Superior temporal gyrus (tissue), 1 donor: ENCODE data around the gene SCART1.
"Not testable (repeated sequence)": the region's sequence is repeated elsewhere in the genome, so short reads cannot be mapped to it uniquely, and the experiment has no call there.

Source experiments
- DNase-seq: peaks from one replicate; pipeline ENCODE4 v3.0.0-alpha.2; 2016; ENCODE audit errors: extremely low spot score

The SCART1 gene

DNA sequence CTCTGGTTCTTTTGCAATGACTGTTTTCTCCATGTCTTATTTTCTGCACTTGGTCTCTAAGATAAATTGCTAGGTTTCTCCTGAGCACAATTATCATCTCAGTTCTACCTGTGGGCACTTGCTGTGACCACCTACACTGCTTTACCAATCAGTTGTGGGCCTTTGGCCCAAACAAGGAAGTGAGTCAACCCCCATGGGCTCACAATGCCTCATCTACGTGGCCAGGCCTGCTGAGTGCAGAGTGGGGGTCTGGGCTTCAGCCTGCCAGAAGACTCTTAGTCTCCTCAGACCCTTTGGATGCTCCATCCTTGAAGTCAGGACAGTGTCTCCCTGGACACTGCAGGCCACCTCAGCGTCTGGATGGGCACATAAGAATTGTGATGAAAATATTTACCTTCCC is 20.3 kb downstream of the SCART1 start:
- no peak for DNase-seq

DNA sequence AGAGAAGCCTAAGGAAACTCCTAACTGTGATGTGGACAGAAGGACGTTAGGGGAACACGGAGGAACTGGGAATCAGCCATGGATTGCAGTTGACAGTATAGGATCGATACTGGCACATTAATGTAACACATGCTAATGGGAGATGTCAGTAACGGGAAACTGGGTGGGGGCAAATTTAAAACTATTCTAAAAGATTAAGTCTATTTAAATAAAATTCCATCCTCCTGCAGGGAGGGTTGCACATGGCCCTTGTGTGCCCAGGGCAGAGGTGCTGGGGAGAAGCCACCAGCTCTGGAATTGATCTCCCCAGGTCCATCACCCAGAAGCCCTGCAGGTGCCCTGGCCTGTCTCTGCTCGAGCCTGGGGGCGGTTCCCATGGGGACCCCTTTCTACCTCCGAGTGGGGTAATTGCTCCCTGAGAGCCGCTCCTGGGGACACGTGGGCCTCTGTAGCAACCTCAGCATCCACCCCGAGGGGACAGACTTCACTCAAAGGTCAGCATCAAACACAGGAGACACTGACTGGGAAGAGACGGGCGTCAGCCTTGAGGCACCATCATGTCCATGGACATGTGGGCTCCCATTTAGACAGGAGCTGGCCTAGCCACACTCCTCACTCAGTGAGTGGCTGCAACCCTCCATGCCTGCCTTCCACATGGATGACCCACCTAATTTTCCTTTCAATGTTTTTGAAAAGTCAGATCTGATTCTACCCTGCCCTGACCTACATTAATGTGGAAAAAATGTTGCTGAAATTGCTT is 21.1 kb downstream of the SCART1 start:
- no peak for DNase-seq

DNA sequence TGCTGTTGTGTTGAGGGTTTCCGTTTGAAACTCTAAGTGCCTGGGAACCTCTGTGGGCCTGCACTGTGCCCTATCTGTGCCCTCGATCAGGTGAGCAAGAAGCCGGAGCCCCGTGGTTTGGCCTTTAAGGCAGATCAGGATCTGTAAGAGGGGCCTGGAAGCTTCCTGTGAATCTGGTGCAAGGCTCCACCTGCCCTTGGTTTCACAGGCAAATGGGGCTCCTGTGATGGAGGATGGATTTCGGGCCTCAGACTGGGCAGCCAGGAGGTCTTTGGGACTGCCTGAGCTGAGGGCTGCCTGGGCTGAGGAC is 21.6 kb downstream of the SCART1 start:
- DNase-seq: no peak

DNA sequence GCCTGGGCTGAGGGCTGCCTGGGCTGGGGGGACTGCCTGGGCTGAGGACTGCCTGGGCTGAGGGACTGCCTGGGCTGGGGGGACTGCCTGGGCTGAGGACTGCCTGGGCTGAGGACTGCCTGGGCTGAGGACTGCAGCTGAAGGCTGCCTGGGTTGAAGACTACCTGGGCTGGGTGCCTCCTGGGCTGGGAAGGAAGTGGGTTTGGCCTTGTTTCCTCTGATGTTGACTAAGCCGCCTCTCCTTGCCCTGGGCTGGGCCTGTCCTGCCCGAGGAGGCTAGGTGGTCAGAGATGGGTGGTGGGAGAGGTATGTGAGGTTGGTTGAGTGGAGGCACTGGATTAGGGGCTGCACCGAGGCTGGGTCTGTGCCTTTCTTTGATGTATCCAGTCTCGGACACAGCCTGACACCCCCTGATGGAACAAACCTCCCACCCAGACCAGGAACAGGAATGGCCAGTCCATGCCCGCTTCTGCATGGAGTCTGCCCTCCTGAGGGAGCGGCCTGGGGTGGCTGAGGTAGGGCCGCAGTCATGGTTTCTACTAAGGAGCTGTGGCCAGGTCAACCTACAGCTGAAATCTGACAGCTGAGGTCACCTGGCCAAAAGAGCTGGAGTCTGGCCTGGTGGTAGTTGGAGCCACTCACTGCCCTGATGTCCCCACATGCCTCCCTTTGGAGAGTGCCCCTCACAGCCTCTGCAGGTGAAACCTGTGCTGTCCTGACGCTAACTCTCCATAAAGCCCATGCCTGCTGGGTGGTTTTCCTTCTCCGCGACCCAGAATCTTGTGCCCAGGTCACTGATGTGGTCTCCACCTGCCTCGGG is 22.3 kb downstream of the SCART1 start:
- DNase-seq: no peak

DNA sequence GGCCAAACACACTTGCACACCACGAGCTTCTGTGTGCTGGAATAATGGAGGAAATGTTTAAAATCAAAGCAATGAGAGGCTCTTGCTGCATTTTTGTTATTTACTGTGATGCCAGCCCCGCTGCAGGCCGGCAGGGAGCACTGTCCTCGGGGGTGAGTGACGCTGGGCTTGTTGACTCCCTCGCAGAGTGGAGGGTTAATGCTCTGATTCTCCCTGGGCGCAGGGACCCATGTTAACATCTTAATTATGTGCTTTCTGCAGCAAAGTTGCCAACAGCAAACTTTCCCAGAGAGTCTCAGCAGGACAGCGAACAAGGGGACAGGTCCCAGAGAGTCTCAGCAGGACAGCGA is 22.9 kb downstream of the SCART1 start:
- no peak for DNase-seq

DNA sequence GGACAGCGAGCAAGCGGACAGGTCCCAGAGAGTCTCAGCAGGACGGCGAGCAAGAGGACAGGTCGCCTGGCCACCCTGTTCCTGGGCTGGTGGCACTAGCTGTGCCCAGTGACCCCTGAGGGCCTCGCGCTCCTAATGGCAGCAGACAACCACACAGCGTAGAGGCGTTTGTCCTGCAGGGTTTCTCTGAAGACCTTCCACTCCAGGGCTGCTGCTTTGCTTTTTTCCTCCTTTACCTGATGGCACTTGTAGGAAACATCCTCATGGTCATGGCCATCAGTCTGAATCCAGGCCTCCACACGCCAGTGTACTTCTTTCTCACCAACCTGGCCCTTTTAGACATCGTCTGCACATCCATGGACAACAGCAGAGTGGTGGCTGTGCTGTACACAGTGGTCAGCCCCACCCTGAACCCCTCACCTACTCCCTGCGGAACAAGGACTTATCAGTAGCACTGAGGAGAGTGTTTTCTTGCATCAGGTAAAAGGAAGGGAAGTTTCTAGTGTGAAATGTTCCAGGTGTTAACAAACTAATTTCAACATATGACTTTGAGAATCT is 27.4 kb downstream of the SCART1 start:
- no peak for DNase-seq

DNA sequence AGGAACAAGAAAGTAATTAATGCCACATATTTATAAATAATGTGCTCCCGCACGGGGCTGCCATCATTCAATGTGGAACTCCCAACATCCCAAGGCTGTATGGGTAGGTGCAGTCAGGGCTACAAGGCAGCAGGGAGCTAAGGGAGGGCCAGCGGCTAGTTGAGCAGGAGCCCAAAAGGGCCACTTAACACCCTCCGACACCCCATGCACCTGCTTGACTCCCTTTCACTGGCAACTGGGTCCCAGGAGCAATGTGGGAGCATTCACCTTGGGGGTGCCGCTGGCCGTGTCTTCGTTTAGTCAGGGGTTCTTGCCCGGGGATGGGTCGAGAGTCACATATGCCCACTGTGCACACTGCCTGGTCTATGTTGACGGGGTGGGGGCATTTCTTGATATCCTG is 27.9 kb downstream of the SCART1 start:
- DNase-seq: no peak

DNA sequence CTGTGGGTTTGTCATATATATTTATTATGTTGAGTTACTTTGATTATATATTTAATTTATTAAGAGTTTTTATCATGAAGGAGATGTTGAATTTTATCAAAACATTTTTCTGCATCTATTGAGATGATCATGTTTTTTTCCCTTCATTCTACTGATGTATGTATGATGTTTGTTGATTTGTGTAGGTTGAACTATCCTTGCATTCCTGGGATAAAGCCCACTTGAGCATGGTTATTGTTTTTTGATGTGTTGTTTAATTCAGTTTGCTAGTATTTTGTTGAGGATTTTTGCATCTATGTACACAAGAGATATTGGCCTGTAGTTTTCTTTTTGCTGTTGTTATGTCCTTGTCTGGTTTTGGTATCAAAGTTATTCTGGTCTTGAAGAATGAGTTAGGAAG is 31.1 kb downstream of the SCART1 start:
- DNase-seq: no peak

DNA sequence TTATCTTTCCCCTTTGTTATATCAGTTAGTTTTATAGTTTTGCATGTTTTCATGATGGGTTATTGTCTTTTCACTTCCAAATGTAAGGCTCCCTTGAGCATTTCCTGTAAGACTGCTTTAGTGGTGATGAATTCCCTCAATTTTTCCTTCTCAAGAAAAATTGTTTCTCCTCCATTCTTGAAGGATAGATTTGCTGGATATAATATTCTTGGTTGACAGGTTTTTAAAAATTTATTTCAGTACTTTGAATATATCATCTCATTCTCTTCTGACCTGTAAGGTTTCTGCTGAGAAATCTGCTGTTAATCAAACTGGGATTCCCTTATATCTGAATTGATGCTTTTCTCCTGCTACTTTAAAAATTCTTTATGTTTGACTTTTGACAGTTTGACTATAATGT is 33.3 kb downstream of the SCART1 start:
- DNase-seq: no peak

DNA sequence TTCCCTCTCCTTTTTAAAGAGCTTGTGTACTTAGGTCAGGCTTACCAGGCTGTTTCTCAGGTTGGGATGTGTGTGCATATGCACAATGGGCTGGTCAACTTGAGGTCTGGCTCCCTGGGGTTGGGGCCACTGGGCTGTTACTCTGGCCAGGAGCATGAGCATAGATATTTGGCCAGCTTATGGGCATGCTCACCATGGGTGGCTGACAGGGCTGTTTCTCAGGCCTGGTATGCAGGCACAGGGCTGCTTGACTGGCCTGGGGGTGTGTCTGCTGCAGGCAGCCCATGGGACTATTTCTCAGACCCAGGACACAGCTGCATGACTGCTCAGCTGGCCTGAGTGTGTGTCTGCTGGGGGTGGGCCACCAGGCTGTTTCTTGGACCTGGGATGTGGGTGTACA is 34.6 kb downstream of the SCART1 start:
- DNase-seq: no peak

DNA sequence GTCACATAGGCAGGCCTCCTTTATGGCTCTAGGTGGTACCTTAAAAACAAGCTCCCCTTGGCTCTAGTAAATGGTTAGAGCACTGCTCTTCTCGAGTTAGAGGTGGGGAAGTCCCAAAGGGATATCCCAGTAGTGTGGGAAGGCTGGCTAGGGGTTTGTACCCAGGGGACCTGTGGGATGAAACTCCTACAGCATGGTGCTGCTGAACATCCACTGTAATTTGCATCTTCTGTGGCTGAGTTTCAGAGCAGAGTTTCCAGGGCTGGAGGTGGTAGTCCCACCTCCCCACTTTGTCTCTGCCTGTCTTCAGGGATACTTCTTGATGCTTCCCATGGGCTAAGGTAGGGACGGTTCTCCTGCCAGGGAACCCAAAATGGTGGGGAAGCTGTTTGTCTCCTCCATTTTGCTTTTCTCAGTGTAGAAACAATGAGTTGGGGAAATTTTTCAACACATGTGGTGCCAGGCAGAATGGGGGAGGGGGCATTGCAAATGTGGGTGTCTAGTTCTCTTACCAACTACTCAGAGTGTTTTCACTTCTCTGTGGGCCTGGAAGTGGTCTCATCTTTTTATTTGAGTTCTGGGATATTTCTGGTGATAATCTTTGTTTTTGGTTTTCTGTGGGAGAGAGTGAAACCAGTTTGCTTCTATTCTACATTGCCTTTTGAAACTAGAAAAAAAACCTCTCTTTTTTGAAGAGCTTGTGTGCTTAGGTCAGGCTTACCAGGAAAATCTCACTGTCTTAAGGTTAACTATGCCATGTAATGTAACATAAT is 36.3 kb downstream of the SCART1 start:
- no peak for DNase-seq

DNA sequence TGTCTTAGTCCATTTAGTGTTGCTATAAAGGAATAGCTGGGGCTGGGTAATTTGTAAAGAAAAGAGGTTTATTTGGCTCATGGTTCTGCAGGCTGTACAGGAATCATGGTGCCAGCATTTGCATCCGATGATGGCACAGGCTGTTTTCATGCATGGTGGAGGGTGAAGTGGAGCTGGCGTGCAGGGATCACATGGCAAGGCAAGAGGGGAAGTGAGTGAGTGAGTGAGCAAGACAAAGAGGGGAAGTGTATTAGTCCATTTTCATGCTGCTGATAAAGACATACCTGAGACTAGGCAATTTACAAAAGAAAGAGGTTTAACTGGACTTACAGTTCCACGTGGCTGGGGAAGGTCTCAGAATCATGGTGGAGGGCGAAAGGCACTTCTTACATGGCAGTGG is 39.8 kb downstream of the SCART1 start:
- DNase-seq: not testable (repeated sequence)

DNA sequence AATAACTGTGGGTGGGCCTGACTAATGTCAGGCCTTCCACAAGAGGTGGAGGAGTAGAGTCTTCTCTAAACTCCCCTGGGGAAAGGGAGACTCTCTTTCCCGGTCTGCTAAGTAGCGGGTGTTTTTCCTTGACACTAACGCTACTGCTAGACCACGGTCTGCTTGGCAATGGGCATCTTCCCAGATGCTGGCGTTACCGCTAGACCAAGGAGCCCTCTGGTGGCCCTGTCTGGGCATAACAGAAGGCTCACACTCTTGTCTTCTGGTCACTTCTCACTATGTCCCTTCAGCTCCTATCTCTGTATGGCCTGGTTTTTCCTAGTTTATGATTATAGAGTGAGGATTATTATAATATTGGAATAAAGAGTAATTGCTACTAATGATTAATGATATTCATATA is 43.6 kb downstream of the SCART1 start:
- DNase-seq: not testable (repeated sequence)

DNA sequence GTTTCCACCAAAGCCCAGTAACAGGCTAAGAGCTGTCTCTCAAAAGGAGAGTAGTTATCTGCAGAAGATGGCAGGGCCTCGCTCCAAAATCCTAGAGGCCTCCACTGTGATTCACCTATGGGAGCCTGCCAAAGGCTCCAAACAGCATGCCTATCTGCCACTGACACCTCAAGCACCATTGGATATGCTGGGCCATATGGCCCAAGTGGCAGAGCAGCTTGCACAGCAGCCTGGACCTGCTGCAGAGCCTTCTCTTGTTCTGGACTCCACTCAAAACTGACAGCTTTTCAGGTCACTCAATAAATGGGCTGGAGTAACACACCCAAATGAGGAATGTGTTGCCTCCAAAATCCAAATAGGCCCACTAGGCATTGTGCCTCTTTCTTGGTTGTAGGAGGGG is 45.4 kb downstream of the SCART1 start:
- DNase-seq: not testable (repeated sequence)

DNA sequence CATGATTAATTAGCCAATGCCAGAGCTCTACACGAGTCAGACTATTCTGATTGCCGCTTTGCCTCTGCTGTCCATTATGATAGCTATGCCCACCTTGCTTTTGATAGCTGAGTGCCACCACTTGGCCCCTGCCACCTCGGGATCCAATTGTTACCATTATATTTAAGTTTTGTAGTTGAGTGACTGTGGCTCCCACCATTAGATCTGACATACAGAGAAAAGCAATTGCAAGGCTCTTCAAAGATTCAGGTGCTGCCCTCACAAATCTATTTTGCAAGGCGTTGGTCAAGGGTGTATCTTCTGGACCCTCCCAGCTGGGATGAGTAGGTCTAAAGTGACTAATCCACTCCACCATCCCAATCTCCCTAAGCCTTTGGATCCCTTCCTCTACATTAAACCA is 47.2 kb downstream of the SCART1 start:
- not testable (repeated sequence) for DNase-seq

DNA sequence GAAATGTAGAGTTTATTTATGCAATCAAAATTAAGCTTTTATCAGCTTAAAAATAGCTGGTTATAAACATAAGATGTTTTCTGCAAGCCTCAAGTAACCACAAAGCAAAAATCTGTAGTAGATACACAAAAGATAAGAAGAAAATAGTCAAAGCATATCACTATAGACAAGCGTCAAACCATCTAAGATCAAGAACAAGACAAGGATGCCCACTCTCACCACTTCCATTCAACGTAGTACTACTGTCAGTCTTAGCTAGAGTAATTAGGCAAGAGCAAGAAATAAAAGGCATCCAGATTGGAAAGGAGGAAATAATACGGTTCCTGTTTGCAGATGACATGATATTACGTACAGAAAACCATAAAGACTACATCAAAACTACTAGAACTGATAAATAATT is 56.0 kb downstream of the SCART1 start:
- no peak for DNase-seq

DNA sequence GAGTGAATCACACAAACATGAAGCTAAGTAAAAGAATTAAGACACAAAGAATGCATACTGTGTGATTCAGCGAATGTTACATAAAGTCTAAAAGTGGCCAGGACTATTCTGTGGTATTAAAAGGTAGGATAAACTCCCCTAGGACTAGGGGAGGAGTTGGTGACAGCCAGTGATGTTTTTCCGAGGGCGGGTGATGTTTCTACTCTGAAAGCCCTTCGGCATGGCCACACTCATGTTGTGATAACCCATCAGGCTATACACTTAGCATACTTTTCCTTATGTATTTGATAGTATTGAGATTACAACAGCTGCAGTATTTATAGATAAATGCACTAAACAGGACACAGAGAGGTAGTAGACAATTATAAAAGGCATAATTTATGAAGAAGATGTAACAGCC is 57.7 kb downstream of the SCART1 start:
- DNase-seq: no peak

DNA sequence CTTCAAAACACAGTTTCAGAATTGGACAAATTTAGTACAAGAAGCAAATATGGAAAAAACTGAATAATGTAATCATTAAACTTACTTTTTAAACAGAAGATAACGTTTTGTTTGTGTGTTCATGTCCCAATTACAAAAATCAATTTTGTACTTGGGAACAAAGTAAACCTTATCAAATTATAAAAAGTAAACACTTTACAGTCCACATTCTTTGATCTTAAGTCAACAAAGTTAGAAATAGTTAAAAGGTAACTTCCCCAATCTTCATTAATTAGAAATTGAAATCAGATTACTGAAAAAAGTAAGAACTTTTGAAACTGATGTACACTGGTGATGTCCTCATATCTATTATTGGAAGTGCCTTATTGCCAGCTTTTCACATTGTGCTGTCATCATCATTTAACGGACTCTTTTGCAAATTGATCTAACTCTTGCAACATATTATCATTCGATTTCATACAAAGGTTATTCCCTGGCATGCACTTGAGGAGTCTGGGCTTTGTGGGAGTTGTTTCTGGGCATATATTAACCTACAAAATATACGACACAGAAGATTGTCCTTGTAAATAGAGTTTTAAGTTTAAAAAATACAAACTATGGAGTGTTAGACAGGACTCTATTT is 58.3 kb downstream of the SCART1 start:
- DNase-seq: no peak

DNA sequence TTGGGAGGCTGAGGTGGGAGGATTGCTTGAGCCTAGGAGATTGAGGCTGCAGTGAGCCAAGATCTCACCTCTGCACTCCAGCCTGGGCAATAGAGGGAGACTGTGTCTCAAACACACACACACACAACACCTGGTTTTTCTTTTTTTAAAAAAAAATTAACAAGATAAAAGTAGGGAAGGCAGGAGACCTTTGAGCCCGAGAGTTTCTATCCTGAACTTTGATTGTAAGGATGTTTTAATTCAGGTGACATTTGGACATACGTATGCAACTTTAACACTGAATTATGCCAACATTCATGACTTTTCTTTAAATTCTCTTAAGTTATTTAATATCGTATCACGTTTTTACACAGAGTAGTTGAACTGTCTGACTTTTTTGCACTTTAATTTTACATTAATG is 61.7 kb downstream of the SCART1 start:
- DNase-seq: no peak

DNA sequence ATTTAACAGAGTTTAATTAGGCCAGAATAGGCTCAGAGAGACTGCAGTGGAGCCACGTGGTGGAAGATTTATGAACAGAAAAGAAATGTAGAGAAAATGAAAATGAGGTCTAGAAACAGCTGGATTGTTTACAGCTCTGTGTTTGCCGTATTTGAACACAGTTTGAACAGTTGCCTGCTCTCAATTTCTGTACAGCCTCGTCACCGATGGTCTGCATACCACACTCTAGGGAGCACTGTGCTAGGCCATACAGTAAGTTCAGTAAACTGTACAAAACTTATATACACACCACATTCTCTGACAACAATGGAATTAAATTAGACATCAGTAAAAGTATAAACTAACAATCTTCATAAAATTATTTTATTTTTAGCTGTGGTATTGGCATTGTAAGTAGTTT is 62.3 kb downstream of the SCART1 start:
- no peak for DNase-seq

DNA sequence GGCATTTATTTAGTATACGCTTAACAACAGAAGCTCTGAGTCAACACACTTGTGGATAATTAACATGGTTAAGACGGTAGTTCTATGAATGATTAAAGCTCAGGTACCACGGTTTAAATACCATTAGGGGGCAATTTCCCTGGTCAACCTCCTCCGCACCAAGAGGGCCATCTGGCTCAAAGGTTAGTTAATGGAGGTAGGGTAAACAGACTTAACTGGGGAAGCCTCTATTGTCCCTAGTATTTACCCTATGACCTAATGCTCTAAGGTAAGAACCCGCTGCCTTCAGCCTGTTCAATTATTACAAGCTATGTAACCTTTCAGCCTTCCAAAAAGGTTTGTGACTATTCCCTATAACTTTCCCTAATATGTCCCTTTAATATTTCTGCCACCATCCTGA is 64.8 kb downstream of the SCART1 start:
- not testable (repeated sequence) for DNase-seq
